Fibroblast of villous mesenchyme (primary cell): ENCODE results near the gene VIPR1. TPM values are rescaled to one million over a fixed set of nuclear protein-coding genes. Genes with fewer than 3 reads are reported as not detected.
"Not testable (repeated sequence)": the region's sequence is repeated elsewhere in the genome, so short reads cannot be mapped to it uniquely, and the experiment has no call there.

ENCODE experiments used
- DNase-seq: peaks from one replicate; pipeline ENCODE4 v3.0.0-alpha.2; 2010; ENCODE audit warnings: low read depth
- H3K4me3 ChIP-seq: 2 replicates; pipeline ENCODE4 v1.5.1; 2011; ENCODE audit warnings: low read depth, mild to moderate bottlenecking, low read length
- CTCF ChIP-seq: IDR thresholded peaks from 2 replicates; pipeline ENCODE4 v1.5.1; 2012; ENCODE audit warnings: low read depth, mild to moderate bottlenecking, low read length; ENCODE audit not compliant: insufficient read depth
- total RNA-seq: library from RNA; depleted of rRNA; stranded (reverse); fragments of >200 nt; gene quantifications from 2 replicates; pipeline ENCODE4 v1.2.3, GENCODE V29; 2012

VIPR1 gene
- total RNA-seq, 1 donor: not detected

- no peak overlapping the region for H3K4me3 ChIP-seq
- DNase-seq: no peak
- TF ChIP-seq CTCF: no peak
Measured at GRCh38 chr3:42546691-42547213, 44.3 kb downstream of the VIPR1 start.

- TF ChIP-seq CTCF: peak; percentile 97
Measured at GRCh38 chr3:42547401-42547945, 45.0 kb downstream of the VIPR1 start.

GRCh38 chr3:42549131-42549530 is 46.7 kb downstream of the VIPR1 start:
- DNase-seq: no peak
- no peak for TF ChIP-seq CTCF
- no peak overlapping the region for H3K4me3 ChIP-seq

More at GRCh38 chr3:42547401-42547945, 45.0 kb downstream of the VIPR1 start:
- DNase-seq: peak; percentile 54
- no peak overlapping the region for H3K4me3 ChIP-seq

GRCh38 chr3:42550250-42550649 is 47.8 kb downstream of the VIPR1 start:
- TF ChIP-seq CTCF: no peak
- no peak for DNase-seq
- no peak overlapping the region for H3K4me3 ChIP-seq

GRCh38 chr3:42552830-42553229 is 50.4 kb downstream of the VIPR1 start:
- no peak for DNase-seq
- H3K4me3 ChIP-seq: no peak overlapping the region
- TF ChIP-seq CTCF: no peak

GRCh38 chr3:42556089-42556632 is 53.7 kb downstream of the VIPR1 start:
- no peak overlapping the region for H3K4me3 ChIP-seq
- no peak for DNase-seq
- TF ChIP-seq CTCF: no peak

GRCh38 chr3:42556817-42557216 is 54.4 kb downstream of the VIPR1 start:
- H3K4me3 ChIP-seq, DNase-seq: not testable (repeated sequence)
